Astrocyte (in vitro differentiated cells and primary cell): ENCODE data around the gene PEX14.

Source experiments
- EZH2 ChIP-seq: IDR thresholded peaks from 2 replicates; pipeline ENCODE4 v1.6.1; 2012; ENCODE audit warnings: mild to moderate bottlenecking, low read length, inconsistent platforms; ENCODE audit not compliant: insufficient read depth
- TF ChIP-seq, protein P1 (sequence below): IDR thresholded peaks from 2 replicates; pipeline ENCODE4 v1.5.1; 2011; ENCODE audit warnings: low read depth, mild to moderate bottlenecking, inconsistent platforms, low read length, moderate library complexity; ENCODE audit not compliant: insufficient read depth

- TF ChIP-seq EZH2 = no peak
- TF ChIP-seq, protein P1, sequence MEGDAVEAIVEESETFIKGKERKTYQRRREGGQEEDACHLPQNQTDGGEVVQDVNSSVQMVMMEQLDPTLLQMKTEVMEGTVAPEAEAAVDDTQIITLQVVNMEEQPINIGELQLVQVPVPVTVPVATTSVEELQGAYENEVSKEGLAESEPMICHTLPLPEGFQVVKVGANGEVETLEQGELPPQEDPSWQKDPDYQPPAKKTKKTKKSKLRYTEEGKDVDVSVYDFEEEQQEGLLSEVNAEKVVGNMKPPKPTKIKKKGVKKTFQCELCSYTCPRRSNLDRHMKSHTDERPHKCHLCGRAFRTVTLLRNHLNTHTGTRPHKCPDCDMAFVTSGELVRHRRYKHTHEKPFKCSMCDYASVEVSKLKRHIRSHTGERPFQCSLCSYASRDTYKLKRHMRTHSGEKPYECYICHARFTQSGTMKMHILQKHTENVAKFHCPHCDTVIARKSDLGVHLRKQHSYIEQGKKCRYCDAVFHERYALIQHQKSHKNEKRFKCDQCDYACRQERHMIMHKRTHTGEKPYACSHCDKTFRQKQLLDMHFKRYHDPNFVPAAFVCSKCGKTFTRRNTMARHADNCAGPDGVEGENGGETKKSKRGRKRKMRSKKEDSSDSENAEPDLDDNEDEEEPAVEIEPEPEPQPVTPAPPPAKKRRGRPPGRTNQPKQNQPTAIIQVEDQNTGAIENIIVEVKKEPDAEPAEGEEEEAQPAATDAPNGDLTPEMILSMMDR = no peak
These were observed 204.9 kb downstream of the PEX14 start for GRCh38 chr1:10679496-10680220.
